Measurements from ENCODE around the gene XPO5.
"Not testable (repeated sequence)": the region's sequence is repeated elsewhere in the genome, so short reads cannot be mapped to it uniquely, and the experiment has no call there.

Gene XPO5

GRCh38 chr6:43575772-43576551 lies at the start of gene XPO5, which contains the start of gene POLH:
Gene XPO5, minus strand, starts transcription at chr6:43576038. Its CDS starts 174 bp downstream, at chr6:43575864.
Gene POLH, plus strand, starts transcription at chr6:43576185. Its CDS starts 6,135 bp downstream, at chr6:43582320.
- peak; percentile 89 for DNase-seq

GRCh38 chr6:43625393-43625992 lies 49.7 kb upstream of the XPO5 start:
- no peak for DNase-seq

GRCh38 chr6:43624786-43625288 lies 49.0 kb upstream of the XPO5 start:
- no peak for DNase-seq

- no peak for DNase-seq
These were observed 48.3 kb upstream of the XPO5 start for GRCh38 chr6:43623880-43624785.

- no peak for DNase-seq
These were observed 46.7 kb upstream of the XPO5 start for GRCh38 chr6:43622541-43622940.

- DNase-seq, result no peak
These were observed 46.0 kb upstream of the XPO5 start for GRCh38 chr6:43621836-43622180.

- DNase-seq, result no peak
These were observed 45.4 kb upstream of the XPO5 start for GRCh38 chr6:43621078-43621835.

- DNase-seq, result no peak
These were observed 41.1 kb upstream of the XPO5 start for GRCh38 chr6:43616725-43617472.

GRCh38 chr6:43614396-43614730 lies 38.5 kb upstream of the XPO5 start:
- no peak for DNase-seq

- no peak for DNase-seq
These were observed 38.0 kb upstream of the XPO5 start for GRCh38 chr6:43613721-43614395.

GRCh38 chr6:43610431-43610830 lies 34.6 kb upstream of the XPO5 start:
- no peak for DNase-seq

- DNase-seq, result no peak
These were observed 33.6 kb upstream of the XPO5 start for GRCh38 chr6:43609402-43609801.

GRCh38 chr6:43608807-43609206 lies 33.0 kb upstream of the XPO5 start:
- no peak for DNase-seq

- peak; percentile 61 for DNase-seq
These were observed 32.5 kb upstream of the XPO5 start for GRCh38 chr6:43608310-43608763.

- DNase-seq, result no peak
These were observed 30.2 kb upstream of the XPO5 start for GRCh38 chr6:43606019-43606418.

- no peak for DNase-seq
These were observed 28.3 kb upstream of the XPO5 start for GRCh38 chr6:43604174-43604573.

- no peak for DNase-seq
These were observed 24.8 kb upstream of the XPO5 start for GRCh38 chr6:43600595-43600994.

- DNase-seq, result no peak
These were observed 18.1 kb upstream of the XPO5 start for GRCh38 chr6:43593938-43594337.

- not testable (repeated sequence) for DNase-seq
These were observed 13.7 kb upstream of the XPO5 start for GRCh38 chr6:43589564-43589963.

- DNase-seq, result no peak
These were observed 12.4 kb upstream of the XPO5 start for GRCh38 chr6:43588194-43588593.

- no peak for DNase-seq
These were observed 9.2 kb upstream of the XPO5 start for GRCh38 chr6:43584892-43585570.
